H54 (cell line): ENCODE data around the gene ZBTB42.

Experiments
- DNase-seq: peaks from one replicate; pipeline ENCODE4 v3.0.0; 2011; ENCODE audit warnings: low spot score, mixed read lengths; ENCODE audit not compliant: insufficient read length
- FAIRE-seq: peaks from 3 replicates; lab custom pipeline; 2011; peaks lifted over from hg19 to GRCh38; lab: Jason Lieb, UNC
- POLR2A ChIP-seq: IDR thresholded peaks from 2 replicates; pipeline ENCODE4 v1.6.1; 2011; ENCODE audit warnings: low read depth, mild to moderate bottlenecking, low read length

ZBTB42 gene

GRCh38 chr14:104800771-104801519 is at the start of gene ZBTB42:
ZBTB42 (plus strand) TSS chr14:104801101; CDS start chr14:104801198, 97 bp downstream.
- TF ChIP-seq POLR2A, result no peak
- FAIRE-seq, result no peak
- DNase-seq, result peak; percentile 86

GRCh38 chr14:104751539-104752422 is 49.1 kb upstream of the ZBTB42 start:
- FAIRE-seq (no peak), DNase-seq (no peak)
- no peak for TF ChIP-seq POLR2A

- no peak for FAIRE-seq
- no peak for TF ChIP-seq POLR2A
- DNase-seq, result peak; percentile 95
Observed at GRCh38 chr14:104752423-104752734, 48.5 kb upstream of the ZBTB42 start.

GRCh38 chr14:104752735-104753527 is 48.0 kb upstream of the ZBTB42 start, which contains the start of gene SIVA1:
SIVA1 (plus strand) TSS chr14:104753147; CDS start chr14:104753202, 55 bp downstream.
- DNase-seq, result peak; percentile 99
- FAIRE-seq, result peak; percentile 95

GRCh38 chr14:104753528-104754212 is 47.2 kb upstream of the ZBTB42 start:
- FAIRE-seq (no peak), DNase-seq (no peak)
- no peak for TF ChIP-seq POLR2A

More at GRCh38 chr14:104752735-104753527, 48.0 kb upstream of the ZBTB42 start, which contains the start of gene SIVA1:
- peak; percentile 73 for TF ChIP-seq POLR2A

- no peak for FAIRE-seq
- no peak for DNase-seq
- TF ChIP-seq POLR2A, result no peak
Observed at GRCh38 chr14:104754213-104754851, 46.6 kb upstream of the ZBTB42 start.

- no peak for TF ChIP-seq POLR2A
- no peak for FAIRE-seq
Observed at GRCh38 chr14:104755621-104756020, 45.3 kb upstream of the ZBTB42 start.

GRCh38 chr14:104756477-104757237 is 44.2 kb upstream of the ZBTB42 start:
- DNase-seq (no peak), FAIRE-seq (no peak)
- no peak for TF ChIP-seq POLR2A

More at GRCh38 chr14:104755621-104756020, 45.3 kb upstream of the ZBTB42 start:
- DNase-seq, result no peak

- TF ChIP-seq POLR2A, result no peak
- DNase-seq (no peak), FAIRE-seq (no peak)
Observed at GRCh38 chr14:104757238-104757585, 43.7 kb upstream of the ZBTB42 start.

- DNase-seq (no peak), FAIRE-seq (no peak)
- TF ChIP-seq POLR2A, result no peak
Observed at GRCh38 chr14:104757681-104758392, 43.1 kb upstream of the ZBTB42 start.
